Measurements from ENCODE around the gene SIX2.

Gene SIX2

DNA sequence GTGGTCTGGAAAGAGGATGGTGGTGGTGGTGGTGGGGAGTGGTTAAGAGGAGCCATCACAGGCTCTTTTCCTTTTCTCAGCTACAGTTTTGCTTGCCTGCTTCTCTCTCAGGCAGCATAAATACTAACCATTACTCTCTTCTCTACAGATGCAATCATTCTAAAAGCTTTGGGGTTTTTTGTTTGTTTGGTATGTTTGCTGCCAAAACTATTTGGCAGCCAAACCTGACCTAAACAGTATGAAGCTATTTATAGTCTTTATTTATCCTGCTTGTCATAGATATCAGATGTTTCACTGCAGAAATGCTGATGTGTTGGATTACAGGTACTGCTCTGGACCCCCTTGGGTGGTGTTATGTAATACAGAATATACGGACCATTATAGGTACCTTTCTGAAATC, 52.4 kb downstream of the SIX2 start:
- H3K27ac Mint-ChIP-seq = no peak overlapping the region
- H3K4me3 Mint-ChIP-seq = peak overlapping the region in 1 of 3 experiments; percentile 22
- H3K9me3 Mint-ChIP-seq = no peaks in the 10 kb centered on the region

GRCh38 chr2:44955593-44956392, 53.5 kb downstream of the SIX2 start:
- Mint-ChIP-seq H3K4me3 (peak overlapping the region; percentile 57 to 80 (median 78)), H3K36me3 (ENCODE audit: low read depth) (no peaks in the 10 kb centered on the region), H3K9me3 (no peaks in the 10 kb centered on the region), H3K27ac (no peak overlapping the region), H3K27me3 (ENCODE audit: low read depth) (peaks cover 96% of the 10 kb centered on the region), H3K4me1 (peaks cover 46% of the 10 kb centered on the region)
- peak; percentile 86 to 90 (median 90) for TF ChIP-seq CTCF (IDR thresholded peaks at IDR 0.05; ENCODE audit: unreplicated experiment in 3 of 3)

More for the DNA sequence above, 52.4 kb downstream of the SIX2 start:
- no peaks in the 10 kb centered on the region for H3K36me3 Mint-ChIP-seq (ENCODE audit: low read depth)
- H3K27me3 Mint-ChIP-seq (ENCODE audit: low read depth) = peaks cover 95% of the 10 kb centered on the region
- TF ChIP-seq CTCF (IDR thresholded peaks at IDR 0.05; ENCODE audit: unreplicated experiment in 3 of 3) = no peak
- H3K4me1 Mint-ChIP-seq = peaks cover 41% of the 10 kb centered on the region
